Measurements from ENCODE around the gene POC1A.
"Not testable (repeated sequence)": the region's sequence is repeated elsewhere in the genome, so short reads cannot be mapped to it uniquely, and the experiment has no call there.

POC1A gene

DNA sequence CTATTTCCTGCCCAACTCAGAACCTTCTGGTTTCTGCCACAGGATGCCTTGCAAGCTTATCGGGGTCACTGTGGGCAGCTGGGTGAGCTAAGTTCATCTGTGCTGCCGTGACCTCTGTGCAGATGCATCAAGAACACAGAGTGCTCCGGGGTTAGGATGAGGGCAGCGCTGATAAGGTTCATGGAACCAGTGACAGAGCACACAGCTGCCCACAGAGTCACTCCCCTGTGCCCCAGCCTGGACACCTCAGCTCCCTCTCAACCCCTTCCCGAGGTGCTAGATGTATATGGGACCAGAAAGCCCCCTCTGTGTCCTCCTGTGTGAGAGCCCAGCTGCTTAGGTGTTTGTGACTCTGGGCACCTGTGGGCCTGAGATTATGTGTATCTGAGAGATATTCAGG is 28.0 kb upstream of the POC1A start:
- Mint-ChIP-seq H3K36me3 (ENCODE audit: low read depth) (no peaks in the 10 kb centered on the region), H3K27ac (no peak overlapping the region), H3K9me3 (no peaks in the 10 kb centered on the region), H3K4me1 (peaks cover 4% of the 10 kb centered on the region), H3K4me3 (no peak overlapping the region), H3K27me3 (ENCODE audit: low read depth, poor library complexity) (peaks cover 33% of the 10 kb centered on the region)
- DNase-seq, result no peak
- TF ChIP-seq, protein P1, sequence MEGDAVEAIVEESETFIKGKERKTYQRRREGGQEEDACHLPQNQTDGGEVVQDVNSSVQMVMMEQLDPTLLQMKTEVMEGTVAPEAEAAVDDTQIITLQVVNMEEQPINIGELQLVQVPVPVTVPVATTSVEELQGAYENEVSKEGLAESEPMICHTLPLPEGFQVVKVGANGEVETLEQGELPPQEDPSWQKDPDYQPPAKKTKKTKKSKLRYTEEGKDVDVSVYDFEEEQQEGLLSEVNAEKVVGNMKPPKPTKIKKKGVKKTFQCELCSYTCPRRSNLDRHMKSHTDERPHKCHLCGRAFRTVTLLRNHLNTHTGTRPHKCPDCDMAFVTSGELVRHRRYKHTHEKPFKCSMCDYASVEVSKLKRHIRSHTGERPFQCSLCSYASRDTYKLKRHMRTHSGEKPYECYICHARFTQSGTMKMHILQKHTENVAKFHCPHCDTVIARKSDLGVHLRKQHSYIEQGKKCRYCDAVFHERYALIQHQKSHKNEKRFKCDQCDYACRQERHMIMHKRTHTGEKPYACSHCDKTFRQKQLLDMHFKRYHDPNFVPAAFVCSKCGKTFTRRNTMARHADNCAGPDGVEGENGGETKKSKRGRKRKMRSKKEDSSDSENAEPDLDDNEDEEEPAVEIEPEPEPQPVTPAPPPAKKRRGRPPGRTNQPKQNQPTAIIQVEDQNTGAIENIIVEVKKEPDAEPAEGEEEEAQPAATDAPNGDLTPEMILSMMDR (IDR thresholded peaks at IDR 0.05), result no peak

DNA sequence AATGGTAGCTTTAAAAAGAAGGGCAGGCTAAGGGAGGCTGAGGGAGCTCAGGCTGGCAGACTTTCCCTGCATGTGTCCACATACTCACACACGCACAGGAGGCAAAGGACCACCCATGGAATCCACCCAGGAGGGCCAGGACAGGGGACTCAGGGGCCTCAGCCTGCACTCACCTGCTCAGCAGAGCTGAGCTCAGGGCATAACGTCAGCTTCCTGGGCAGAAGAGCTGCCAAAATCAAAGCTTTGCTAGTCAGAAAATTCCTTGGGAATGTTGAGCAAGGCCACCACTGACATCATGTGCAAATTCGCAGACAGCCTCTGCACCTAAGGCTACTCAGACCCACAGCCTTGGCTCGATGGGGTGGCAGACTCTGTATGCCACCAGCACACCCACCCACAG is 27.3 kb upstream of the POC1A start:
- Mint-ChIP-seq H3K27me3 (ENCODE audit: low read depth, poor library complexity) (peaks cover 33% of the 10 kb centered on the region), H3K9me3 (no peaks in the 10 kb centered on the region), H3K4me1 (peaks cover 8% of the 10 kb centered on the region), H3K4me3 (no peak overlapping the region), H3K27ac (no peak overlapping the region), H3K36me3 (ENCODE audit: low read depth) (no peaks in the 10 kb centered on the region)
- DNase-seq, result no peak
- TF ChIP-seq, protein P1 (IDR thresholded peaks at IDR 0.05), result no peak

DNA sequence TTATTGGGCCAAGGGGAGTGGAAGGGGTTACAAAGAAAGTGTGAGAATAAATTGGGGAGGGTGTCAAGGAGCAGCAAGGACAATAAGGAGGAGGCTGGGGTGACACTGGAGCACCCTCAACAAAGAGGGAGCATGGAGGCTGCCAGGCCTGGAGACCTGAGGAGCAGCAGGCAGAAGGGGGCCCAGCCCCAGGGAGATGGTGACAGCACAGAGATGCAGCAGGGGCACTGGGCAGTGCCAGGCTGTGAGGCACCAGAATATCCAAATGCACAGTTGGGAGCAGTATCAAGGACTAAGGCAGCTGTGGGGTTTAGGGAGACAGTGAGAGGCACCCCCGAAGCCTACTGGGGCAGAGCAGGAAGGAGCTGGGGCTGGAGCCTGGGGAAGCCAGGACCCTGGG is 24.3 kb upstream of the POC1A start:
- Mint-ChIP-seq H3K27me3 (ENCODE audit: low read depth, poor library complexity) (peaks cover 29% of the 10 kb centered on the region), H3K4me1 (peaks cover 13% of the 10 kb centered on the region), H3K36me3 (ENCODE audit: low read depth) (no peaks in the 10 kb centered on the region), H3K4me3 (no peak overlapping the region), H3K27ac (no peak overlapping the region), H3K9me3 (no peaks in the 10 kb centered on the region)
- TF ChIP-seq, protein P1 (IDR thresholded peaks at IDR 0.05), result no peak
- DNase-seq, result no peak

DNA sequence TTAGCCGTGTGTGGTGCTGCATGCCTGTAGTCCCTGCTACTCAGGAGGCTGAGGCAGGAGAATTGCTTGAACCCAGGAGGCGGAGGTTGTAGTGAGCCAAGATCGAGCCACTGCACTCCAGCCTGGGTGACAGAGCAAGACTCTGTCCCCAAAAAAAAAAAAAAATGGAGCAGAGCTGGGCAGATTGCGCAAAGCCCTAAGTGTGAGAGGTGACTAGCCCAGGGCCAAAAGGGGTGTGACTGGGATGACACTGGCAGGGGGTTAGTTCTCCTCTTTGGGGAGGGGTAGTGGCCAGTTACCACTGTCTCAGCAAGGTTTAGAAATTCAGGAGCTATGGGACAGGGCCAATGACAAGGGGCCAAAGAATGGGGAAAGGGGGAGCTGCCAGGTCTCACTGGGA is 23.9 kb upstream of the POC1A start:
- H3K27ac Mint-ChIP-seq, result not testable (repeated sequence)

DNA sequence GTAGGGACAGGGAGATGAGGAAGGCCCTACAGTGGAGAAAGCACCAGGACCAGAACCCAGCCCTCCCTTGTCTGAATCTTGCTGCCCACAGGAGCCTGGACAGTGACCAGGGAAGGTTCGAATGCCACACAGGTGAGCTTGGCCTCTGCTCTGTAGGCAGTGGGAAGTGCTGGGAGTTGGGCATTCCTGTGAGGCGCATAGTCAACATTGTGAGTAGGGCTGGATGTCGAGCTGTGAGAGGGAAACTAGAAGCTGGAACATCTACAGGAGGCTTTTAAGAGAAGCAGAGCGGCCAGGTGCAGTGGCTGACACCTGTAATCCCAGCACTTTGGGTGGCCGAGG is 23.4 kb upstream of the POC1A start:
- Mint-ChIP-seq H3K36me3 (ENCODE audit: low read depth) (no peaks in the 10 kb centered on the region), H3K4me1 (peaks cover 13% of the 10 kb centered on the region), H3K27me3 (ENCODE audit: low read depth, poor library complexity) (peaks cover 29% of the 10 kb centered on the region), H3K9me3 (no peaks in the 10 kb centered on the region), H3K4me3 (no peak overlapping the region), H3K27ac (no peak overlapping the region)
- DNase-seq, result no peak
- TF ChIP-seq, protein P1 (IDR thresholded peaks at IDR 0.05), result no peak

More for the DNA sequence above, 23.9 kb upstream of the POC1A start:
- H3K36me3 Mint-ChIP-seq (ENCODE audit: low read depth); DNase-seq; H3K4me3 Mint-ChIP-seq; H3K9me3 Mint-ChIP-seq: not testable (repeated sequence)
- H3K27me3 Mint-ChIP-seq (ENCODE audit: low read depth, poor library complexity), result peaks cover 29% of the 10 kb centered on the region
- peaks cover 13% of the 10 kb centered on the region for H3K4me1 Mint-ChIP-seq

DNA sequence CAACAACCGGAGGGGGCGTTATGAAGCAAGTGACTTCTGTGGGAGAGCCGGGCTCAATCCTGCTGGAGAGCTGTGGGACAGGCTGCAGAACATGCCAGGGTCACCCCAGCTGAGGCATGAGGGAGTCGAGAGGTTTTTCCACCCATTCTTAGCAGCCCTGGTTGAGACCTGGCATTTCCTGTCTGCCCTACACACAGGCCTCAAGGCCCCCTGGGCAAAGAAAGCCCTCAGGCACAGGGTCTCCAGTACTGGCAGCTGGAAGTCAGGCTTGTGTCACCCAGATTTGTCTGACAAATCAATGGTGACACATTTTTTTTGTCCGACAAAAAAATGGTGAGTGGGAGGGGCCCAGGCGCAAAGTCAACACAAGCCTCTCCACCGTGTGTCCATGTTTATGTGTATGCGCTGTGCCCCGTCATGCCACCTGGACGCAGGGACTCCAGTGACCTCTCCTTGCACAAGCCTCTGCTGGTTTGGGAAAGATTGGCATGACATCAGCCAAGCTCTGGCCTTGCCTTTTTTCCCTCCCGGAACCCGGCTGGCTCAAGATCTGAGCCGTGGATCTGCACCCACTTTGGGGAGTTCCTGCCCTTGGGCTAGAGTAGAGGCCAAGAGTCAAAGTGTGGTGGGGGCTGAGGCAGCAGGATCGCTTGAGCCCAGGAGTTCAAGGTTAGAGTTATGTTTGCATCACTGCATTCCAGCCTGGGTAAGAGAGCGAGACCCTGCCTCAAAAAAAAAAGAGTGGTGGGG is 22.9 kb upstream of the POC1A start:
- no peaks in the 10 kb centered on the region for H3K9me3 Mint-ChIP-seq
- H3K4me3 Mint-ChIP-seq, result no peak overlapping the region
- no peak for DNase-seq
- peaks cover 29% of the 10 kb centered on the region for H3K27me3 Mint-ChIP-seq (ENCODE audit: low read depth, poor library complexity)
- H3K27ac Mint-ChIP-seq, result no peak overlapping the region
- H3K36me3 Mint-ChIP-seq (ENCODE audit: low read depth), result no peaks in the 10 kb centered on the region
- TF ChIP-seq, protein P1 (IDR thresholded peaks at IDR 0.05), result no peak
- H3K4me1 Mint-ChIP-seq, result peaks cover 9% of the 10 kb centered on the region

Data from nephron progenitor cell (in vitro differentiated cells).